ENCODE data around the gene RBMS1. TPM values are rescaled to one million over a fixed set of nuclear protein-coding genes. Genes with fewer than 3 reads are reported as not detected.

The RBMS1 gene
- total and polyA plus RNA-seq, 7 donors = 4.4 to 91.8 (median 69.2) TPM

DNA sequence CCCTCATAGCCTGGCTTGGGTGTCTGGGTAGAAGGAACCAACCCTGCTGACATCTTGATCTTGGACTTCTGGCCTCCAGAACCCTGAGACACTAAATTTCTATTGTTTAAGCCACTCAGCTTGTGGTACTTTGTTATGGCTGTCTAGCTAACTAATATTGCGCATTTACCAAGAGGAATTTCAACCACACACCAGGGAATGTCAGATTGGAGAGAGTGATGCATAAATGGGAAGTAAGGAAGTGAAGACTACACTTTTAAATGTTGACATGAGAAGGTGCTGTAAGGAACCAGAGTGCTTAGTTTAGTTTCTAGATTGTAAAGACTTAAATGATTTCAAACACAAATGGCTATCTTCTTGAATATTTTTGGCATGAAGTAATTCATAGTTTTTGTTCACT, 194.6 kb downstream of the RBMS1 start:
- intact Hi-C loops (cut with DNase I) = no loop called here
- H3K9me3 ChIP-seq = no peaks in the 10 kb centered on the region
- no peak overlapping the region for H3K27ac ChIP-seq
- TF ChIP-seq EP300 (IDR thresholded peaks at IDR 0.05) = no peak
- no peak for TF ChIP-seq POLR2AphosphoS5 (IDR thresholded peaks at IDR 0.05)
- TF ChIP-seq, protein P1, sequence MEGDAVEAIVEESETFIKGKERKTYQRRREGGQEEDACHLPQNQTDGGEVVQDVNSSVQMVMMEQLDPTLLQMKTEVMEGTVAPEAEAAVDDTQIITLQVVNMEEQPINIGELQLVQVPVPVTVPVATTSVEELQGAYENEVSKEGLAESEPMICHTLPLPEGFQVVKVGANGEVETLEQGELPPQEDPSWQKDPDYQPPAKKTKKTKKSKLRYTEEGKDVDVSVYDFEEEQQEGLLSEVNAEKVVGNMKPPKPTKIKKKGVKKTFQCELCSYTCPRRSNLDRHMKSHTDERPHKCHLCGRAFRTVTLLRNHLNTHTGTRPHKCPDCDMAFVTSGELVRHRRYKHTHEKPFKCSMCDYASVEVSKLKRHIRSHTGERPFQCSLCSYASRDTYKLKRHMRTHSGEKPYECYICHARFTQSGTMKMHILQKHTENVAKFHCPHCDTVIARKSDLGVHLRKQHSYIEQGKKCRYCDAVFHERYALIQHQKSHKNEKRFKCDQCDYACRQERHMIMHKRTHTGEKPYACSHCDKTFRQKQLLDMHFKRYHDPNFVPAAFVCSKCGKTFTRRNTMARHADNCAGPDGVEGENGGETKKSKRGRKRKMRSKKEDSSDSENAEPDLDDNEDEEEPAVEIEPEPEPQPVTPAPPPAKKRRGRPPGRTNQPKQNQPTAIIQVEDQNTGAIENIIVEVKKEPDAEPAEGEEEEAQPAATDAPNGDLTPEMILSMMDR (IDR thresholded peaks at IDR 0.05) = no peak
- no peak for TF ChIP-seq POLR2A (IDR thresholded peaks at IDR 0.05)
- 97 to 100% methylated on average over 1 of the region's 1 CpG for WGBS, 2 donors
- peaks cover 0 to 38% (median 29%) of the 10 kb centered on the region in 4 donors for H3K4me1 ChIP-seq
- no peak overlapping the region for H3K4me3 ChIP-seq
- peaks cover 0 to 58% (median 4%) of the 10 kb centered on the region in 4 donors for H3K36me3 ChIP-seq
- H3K27me3 ChIP-seq = no peaks in the 10 kb centered on the region
- DNase-seq = no peak

DNA sequence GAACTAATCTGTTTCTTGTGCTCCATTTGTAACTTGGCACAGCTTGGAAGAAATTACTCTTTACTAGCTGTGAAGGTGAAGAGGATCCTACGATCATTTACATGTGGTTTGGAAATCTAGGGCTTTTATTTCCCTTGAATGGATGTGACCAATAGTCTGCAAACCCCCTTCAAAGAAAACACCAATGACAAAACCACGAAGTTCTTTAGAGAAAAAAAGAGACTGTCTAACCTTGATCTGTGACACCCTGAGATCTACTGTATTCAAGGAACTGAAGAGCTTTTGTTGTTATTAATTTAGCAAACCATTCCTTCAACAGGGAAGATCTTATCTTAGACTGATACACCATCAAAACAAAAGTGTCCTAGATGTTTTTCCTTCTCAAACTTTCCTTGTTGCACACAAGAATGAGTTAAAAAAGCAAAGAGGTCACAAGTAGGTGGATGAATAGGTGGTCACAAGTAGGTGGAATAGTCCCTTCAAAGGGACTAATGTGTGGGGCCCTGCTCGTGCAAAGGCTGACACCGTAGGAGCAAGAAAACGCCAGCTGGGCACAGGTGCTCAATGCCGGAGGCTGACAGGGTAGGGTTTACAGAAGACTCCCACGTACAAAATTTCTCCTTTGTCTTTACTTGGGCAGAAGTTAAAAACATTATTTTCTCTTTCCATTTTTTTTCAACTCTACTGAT, 197.9 kb downstream of the RBMS1 start:
- H3K4me1 ChIP-seq = peaks cover 0 to 57% (median 49%) of the 10 kb centered on the region in 4 donors
- peaks cover 0 to 42% (median 4%) of the 10 kb centered on the region in 4 donors for H3K36me3 ChIP-seq
- no peaks in the 10 kb centered on the region for H3K27me3 ChIP-seq
- TF ChIP-seq EP300 (IDR thresholded peaks at IDR 0.05) (no peak), POLR2A (IDR thresholded peaks at IDR 0.05) (no peak), POLR2AphosphoS5 (IDR thresholded peaks at IDR 0.05) (no peak)
- TF ChIP-seq, protein P1 (IDR thresholded peaks at IDR 0.05) = no peak
- no peak for DNase-seq
- intact Hi-C loops (cut with DNase I) = no loop called here
- H3K4me3 ChIP-seq = no peak overlapping the region
- no peaks in the 10 kb centered on the region for H3K9me3 ChIP-seq
- peak overlapping the region in 2 of 4 donors; percentile 67 to 78 for H3K27ac ChIP-seq
- WGBS, 2 donors = 71 to 87% methylated on average over 7 of the region's 7 CpGs

DNA sequence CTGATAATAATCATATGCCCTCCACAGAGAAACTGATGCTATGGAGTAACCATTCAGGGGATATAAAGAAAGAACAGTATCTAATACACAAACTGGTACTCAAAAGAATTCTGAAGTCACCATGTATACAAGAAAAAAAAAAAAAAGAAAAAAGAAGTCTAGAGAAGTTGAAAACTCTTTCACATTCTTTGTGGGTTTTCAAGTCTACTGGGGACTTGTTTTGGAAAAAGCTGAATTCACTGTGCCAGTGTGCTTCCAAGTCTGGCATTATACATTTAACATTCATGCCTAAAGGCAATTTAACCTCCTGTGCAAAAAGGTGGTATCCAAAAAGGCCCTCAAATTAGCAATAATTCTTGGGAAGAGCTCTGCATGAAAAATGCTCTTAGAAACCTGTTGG, 198.7 kb downstream of the RBMS1 start:
- H3K4me3 ChIP-seq = no peak overlapping the region
- no peak for DNase-seq
- H3K9me3 ChIP-seq = no peaks in the 10 kb centered on the region
- H3K4me1 ChIP-seq = peaks cover 0 to 60% (median 54%) of the 10 kb centered on the region in 4 donors
- H3K27me3 ChIP-seq = no peaks in the 10 kb centered on the region
- peaks cover 0 to 35% (median 4%) of the 10 kb centered on the region in 4 donors for H3K36me3 ChIP-seq
- peak overlapping the region in 3 of 4 donors; percentile 67 to 78 (median 71) for H3K27ac ChIP-seq
- TF ChIP-seq, protein P1 (IDR thresholded peaks at IDR 0.05) = no peak
- intact Hi-C loops (cut with DNase I) = no loop called here

DNA sequence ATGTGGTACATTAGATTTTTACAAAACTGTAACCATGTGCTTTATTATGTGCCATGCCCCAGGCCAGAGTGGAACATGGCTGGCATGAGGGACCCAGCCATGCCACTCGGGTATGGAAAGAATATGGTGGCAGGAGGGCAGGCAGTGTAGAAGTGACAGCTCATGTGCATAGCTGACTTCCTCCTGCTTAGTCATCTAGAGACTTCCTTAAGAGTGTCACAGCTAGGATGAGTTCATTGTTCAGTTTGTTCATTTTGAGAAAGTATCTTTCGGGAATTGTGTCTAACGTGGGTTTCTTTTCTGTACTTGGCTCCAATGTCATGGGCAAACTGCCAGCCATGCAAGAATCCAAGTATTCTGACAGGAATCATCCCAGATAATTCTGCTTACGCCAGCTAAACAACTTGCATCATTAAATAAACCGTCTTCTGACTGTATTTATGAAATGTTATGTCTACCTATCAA, 199.2 kb downstream of the RBMS1 start:
- no peaks in the 10 kb centered on the region for H3K27me3 ChIP-seq
- peak; percentile 83 for DNase-seq
- H3K36me3 ChIP-seq = peaks cover 0 to 29% (median 2%) of the 10 kb centered on the region in 4 donors
- intact Hi-C loops (cut with DNase I) = no loop called here
- no peak overlapping the region for H3K4me3 ChIP-seq
- no peaks in the 10 kb centered on the region for H3K9me3 ChIP-seq
- WGBS, 2 donors = 69 to 76% methylated on average over 5 of the region's 5 CpGs
- TF ChIP-seq EP300 (IDR thresholded peaks at IDR 0.05) (peak in 1 of 4 donors; percentile 39), POLR2A (IDR thresholded peaks at IDR 0.05) (no peak), POLR2AphosphoS5 (IDR thresholded peaks at IDR 0.05) (peak in 2 of 4 donors; percentile 50 to 71)
- TF ChIP-seq, protein P1 (IDR thresholded peaks at IDR 0.05) = no peak
- H3K27ac ChIP-seq = peak overlapping the region; percentile 10 to 78 (median 69)
- H3K4me1 ChIP-seq = peaks cover 0 to 64% (median 53%) of the 10 kb centered on the region in 4 donors

Data from sigmoid colon (tissue), 7 donors.